Keratinocyte (primary cell): Measurements from ENCODE around the gene NXN. TPM values are rescaled to one million over a fixed set of nuclear protein-coding genes. Genes with fewer than 3 reads are reported as not detected.

ENCODE experiments used
- DNase-seq: peaks from one replicate; pipeline ENCODE4 v3.0.0-alpha.2; 2011; ENCODE audit warnings: low read depth, missing footprints, low spot score
- FAIRE-seq: peaks from 2 replicates; lab custom pipeline; 2011; peaks lifted over from hg19 to GRCh38; lab: Jason Lieb, UNC
- H2AFZ ChIP-seq: 2 replicates; pipeline ENCODE4 v1.6.0; 2012; ENCODE audit warnings: low read length, control low read depth, inconsistent platforms; ENCODE audit not compliant: control insufficient read depth
- H3K27ac ChIP-seq: 2 replicates; pipeline ENCODE4 v1.5.1; 2011; ENCODE audit warnings: low read length; ENCODE audit not compliant: control insufficient read depth, insufficient read depth
- H3K27me3 ChIP-seq: 3 replicates; pipeline ENCODE4 v1.6.0; 2011; ENCODE audit warnings: low read length; ENCODE audit not compliant: control insufficient read depth, insufficient read depth; ENCODE audit errors: extremely low read depth
- H3K36me3 ChIP-seq, 2 experiments: 2 replicates in 1 of 2; 3 replicates in 1 of 2; pipeline ENCODE4 v1.5.1; 2011; ENCODE audit warnings: low read length in 2 of 2, mild to moderate bottlenecking in 1 of 2; ENCODE audit not compliant: control insufficient read depth in 2 of 2, insufficient read depth in 2 of 2; ENCODE audit errors: extremely low read depth in 1 of 2
- H3K4me1 ChIP-seq: 3 replicates; pipeline ENCODE4 v1.5.1; 2011; ENCODE audit warnings: low read length; ENCODE audit not compliant: control insufficient read depth, insufficient read depth; ENCODE audit errors: extremely low read depth
- H3K4me2 ChIP-seq: 3 replicates; pipeline ENCODE4 v1.6.0; 2011; ENCODE audit warnings: low read depth, low read length; ENCODE audit not compliant: control insufficient read depth, insufficient read depth; ENCODE audit errors: extremely low read depth
- H3K4me3 ChIP-seq, 3 experiments: fragments of 200-600 bp in 1 of 3; sonication (generic) in 1 of 3; 2 replicates in 2 of 3; 3 replicates in 1 of 3; pipeline ENCODE4 v1.5.1; 2011 to 2016; ENCODE audit warnings: low read length in 3 of 3, mild to moderate bottlenecking in 3 of 3, control low read depth in 2 of 3, inconsistent platforms in 1 of 3, low read depth in 1 of 3, mixed read lengths in 1 of 3, mixed run types in 1 of 3, moderate library complexity in 1 of 3; ENCODE audit not compliant: control insufficient read depth in 2 of 3, insufficient read depth in 2 of 3; ENCODE audit errors: extremely low read depth in 1 of 3
- H3K79me2 ChIP-seq: 2 replicates; pipeline ENCODE4 v1.6.0; 2012; ENCODE audit warnings: low read length; ENCODE audit not compliant: control insufficient read depth, insufficient read depth
- H3K9ac ChIP-seq: 3 replicates; pipeline ENCODE4 v1.6.0; 2011; ENCODE audit warnings: low read length; ENCODE audit not compliant: control insufficient read depth, insufficient read depth; ENCODE audit errors: extremely low read depth
- H3K9me1 ChIP-seq: 3 replicates; pipeline ENCODE4 v1.6.0; 2011; ENCODE audit warnings: low read length; ENCODE audit not compliant: control insufficient read depth, insufficient read depth; ENCODE audit errors: extremely low read depth
- H3K9me3 ChIP-seq: 2 replicates; pipeline ENCODE4 v1.5.1; 2012; ENCODE audit warnings: low read depth, low read length; ENCODE audit not compliant: control insufficient read depth
- H4K20me1 ChIP-seq: 3 replicates; pipeline ENCODE4 v1.6.0; 2011; ENCODE audit warnings: low read length; ENCODE audit not compliant: control insufficient read depth, insufficient read depth; ENCODE audit errors: extremely low read depth
- CTCF ChIP-seq, 3 experiments: IDR thresholded peaks in 1 of 3; conservative IDR thresholded peaks in 1 of 3; optimal IDR thresholded peaks in 1 of 3; 2 replicates in 2 of 3; 3 replicates in 1 of 3; pipeline versions ENCODE3 to v1.5.1; 2011; ENCODE audit warnings: low read length in 3 of 3, mild to moderate bottlenecking in 3 of 3, moderate library complexity in 2 of 3, control low read depth in 1 of 3, inconsistent platforms in 1 of 3; ENCODE audit not compliant: insufficient read depth in 2 of 3; ENCODE audit errors: extremely low read depth in 1 of 3
- EZH2 ChIP-seq: IDR thresholded peaks from one replicate; pipeline ENCODE4 v1.6.1; 2012; ENCODE audit warnings: inconsistent platforms, mild to moderate bottlenecking, low read length, moderate library complexity
- dilution Hi-C: fragments of 300-500 bp; cut with MboI; formaldehyde crosslinking; loops from one replicate; pipeline ENCODE4 v1.7.0; 2020; ENCODE audit warnings: low sequenced_read_pairs; ENCODE audit not compliant: extremely low pct_ligation_motif_present
- polyA plus RNA-seq, 5 experiments: library from polyadenylated mRNA; depleted of rRNA in 3 of 5; stranded (reverse) in 3 of 5; stranded (forward) in 1 of 5; unstranded in 1 of 5; fragments of >200 nt; gene quantifications; 1 replicate in 1 of 5; 2 replicates in 3 of 5; 3 replicates in 1 of 5; pipeline versions ENCODE4 v1.2.1 to v1.2.3, GENCODE V29; 2011 to 2012; ENCODE audit warnings: missing spikeins in 2 of 5, low read depth in 1 of 5, low replicate concordance in 1 of 5

NXN gene
- polyA plus RNA-seq, 1 donor (not counting 4 experiments of a cell fraction or from before 2014, with no cell fraction given), result 94.4 TPM

DNA sequence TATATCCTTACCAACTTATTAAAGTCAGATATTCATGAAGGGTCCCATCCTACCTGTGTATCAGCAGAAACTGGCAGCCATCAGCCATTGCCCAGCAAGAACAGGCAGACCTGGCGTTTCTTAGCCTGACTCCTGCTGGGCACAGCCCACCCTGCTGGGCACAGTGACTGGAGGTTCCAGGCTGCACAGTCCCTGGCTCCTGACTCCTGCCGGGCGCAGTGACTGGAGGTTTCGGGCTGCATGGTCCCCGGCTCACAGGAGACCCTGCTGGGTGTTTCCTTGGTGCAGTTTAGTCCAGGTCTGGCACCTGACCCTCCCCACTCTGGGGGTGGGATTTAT is 24.0 kb upstream of the NXN start:
- Histone ChIP-seq H3K27me3 (no peaks in the 10 kb centered on the region), H3K36me3 (peaks cover 22 to 38% of the 10 kb centered on the region in 2 experiments), H2AFZ (no peak overlapping the region), H3K27ac (no peak overlapping the region), H3K79me2 (peaks cover 9% of the 10 kb centered on the region), H3K9me3 (no peaks in the 10 kb centered on the region), H4K20me1 (peaks cover 7% of the 10 kb centered on the region), H3K4me3 (no peak overlapping the region), H3K4me2 (no peak overlapping the region), H3K9me1 (no peaks in the 10 kb centered on the region), H3K9ac (no peak overlapping the region), H3K4me1 (peaks cover 31% of the 10 kb centered on the region)
- TF ChIP-seq CTCF (optimal IDR thresholded peaks at IDR 0.05 in 1 of 3, IDR thresholded peaks at IDR 0.05 in 1 of 3, conservative IDR thresholded peaks at IDR 0.05 in 1 of 3; ENCODE audit: extremely low read depth in 1 of 3, insufficient read depth in 2 of 3, low read length in 3 of 3) (no peak), EZH2 (no peak)
- dilution Hi-C loops, result no loop called here
- FAIRE-seq (no peak), DNase-seq (no peak)

GRCh38 chr17:1002771-1003555 is 23.4 kb upstream of the NXN start:
- no peak for DNase-seq
- H3K9ac ChIP-seq, result no peak overlapping the region
- H3K79me2 ChIP-seq, result peaks cover 16% of the 10 kb centered on the region
- peaks cover 38% of the 10 kb centered on the region for H3K4me1 ChIP-seq
- TF ChIP-seq CTCF (optimal IDR thresholded peaks at IDR 0.05 in 1 of 3, IDR thresholded peaks at IDR 0.05 in 1 of 3, conservative IDR thresholded peaks at IDR 0.05 in 1 of 3; ENCODE audit: extremely low read depth in 1 of 3, insufficient read depth in 2 of 3, low read length in 3 of 3), result no peak
- H2AFZ ChIP-seq, result no peak overlapping the region
- H3K9me3 ChIP-seq, result no peaks in the 10 kb centered on the region
- peaks cover 7% of the 10 kb centered on the region for H4K20me1 ChIP-seq
- H3K9me1 ChIP-seq, result no peaks in the 10 kb centered on the region
- H3K27ac ChIP-seq, result no peak overlapping the region
- no peaks in the 10 kb centered on the region for H3K27me3 ChIP-seq
- FAIRE-seq, result no peak
- dilution Hi-C loops, result no loop called here
- peaks cover 21 to 38% of the 10 kb centered on the region in 2 experiments for H3K36me3 ChIP-seq
- H3K4me2 ChIP-seq, result no peak overlapping the region
- H3K4me3 ChIP-seq, result no peak overlapping the region
